Neural progenitor cell (in vitro differentiated cells): ENCODE measurements around the gene THRA. TPM values are rescaled to one million over a fixed set of nuclear protein-coding genes. Genes with fewer than 3 reads are reported as not detected.

Source experiments
- DNase-seq: peaks from one replicate; pipeline ENCODE4 v3.0.0-alpha.2; 2016; ENCODE audit warnings: low spot score
- H2AFZ ChIP-seq: fragments of 200-600 bp; sonication (generic); replicated peaks from 2 replicates; pipeline ENCODE4 v1.6.1; 2016; ENCODE audit warnings: antibody characterized with exemption
- H3F3A ChIP-seq: fragments of 200-600 bp; sonication (generic); 2 replicates; pipeline ENCODE4 v1.6.1; 2016; ENCODE audit warnings: antibody characterized with exemption, low read depth
- H3K27ac ChIP-seq: fragments of 200-600 bp; sonication (generic); 2 replicates; pipeline ENCODE4 v1.5.1; 2016; ENCODE audit warnings: mild to moderate bottlenecking
- H3K27me3 ChIP-seq: fragments of 200-600 bp; sonication (generic); 2 replicates; pipeline ENCODE4 v1.6.1; 2016; ENCODE audit warnings: mild to moderate bottlenecking, moderate library complexity
- H3K36me3 ChIP-seq: fragments of 200-600 bp; sonication (generic); 2 replicates; pipeline ENCODE4 v1.5.1; 2016
- H3K4me1 ChIP-seq: fragments of 200-600 bp; sonication (generic); 2 replicates; pipeline ENCODE4 v1.6.1; 2016; ENCODE audit warnings: mixed run types
- H3K4me2 ChIP-seq: fragments of 200-600 bp; sonication (generic); 2 replicates; pipeline ENCODE4 v1.6.1; 2016
- H3K4me3 ChIP-seq: fragments of 200-600 bp; sonication (generic); 2 replicates; pipeline ENCODE4 v1.5.1; 2016
- H3K79me2 ChIP-seq: fragments of 200-600 bp; sonication (generic); 2 replicates; pipeline ENCODE4 v1.6.1; 2016; ENCODE audit warnings: low read depth
- H3K9ac ChIP-seq: fragments of 200-600 bp; sonication (generic); 2 replicates; pipeline ENCODE4 v1.6.1; 2016
- H3K9me3 ChIP-seq: fragments of 200-600 bp; sonication (generic); 2 replicates; pipeline ENCODE4 v1.5.1; 2016; ENCODE audit warnings: low read depth
- H4K20me1 ChIP-seq: fragments of 200-600 bp; sonication (generic); 2 replicates; pipeline ENCODE4 v1.6.1; 2016; ENCODE audit warnings: low read depth
- H3K27ac Mint-ChIP-seq: 3 replicates; pipeline ENCODE4 v1.8.0; 2021; ENCODE audit warnings: mixed read lengths
- H3K27me3 Mint-ChIP-seq: 2 replicates; pipeline ENCODE4 v1.8.0; 2022; ENCODE audit warnings: low read depth, mild to moderate bottlenecking, inconsistent platforms, moderate library complexity, mixed read lengths; ENCODE audit not compliant: insufficient read depth
- H3K36me3 Mint-ChIP-seq: 3 replicates; pipeline ENCODE4 v1.8.0; 2021; ENCODE audit warnings: mixed read lengths
- H3K4me1 Mint-ChIP-seq: 3 replicates; pipeline ENCODE4 v1.8.0; 2021; ENCODE audit warnings: mixed read lengths
- H3K4me3 Mint-ChIP-seq: 3 replicates; pipeline ENCODE4 v1.8.0; 2021; ENCODE audit warnings: mild to moderate bottlenecking, moderate library complexity, mixed read lengths
- H3K9me3 Mint-ChIP-seq: 3 replicates; pipeline ENCODE4 v1.8.0; 2020; ENCODE audit warnings: mixed read lengths
- EZH2 ChIP-seq: fragments of 200-600 bp; sonication (generic); IDR thresholded peaks from 2 replicates; pipeline ENCODE4 v1.6.1; 2017; ENCODE audit warnings: antibody characterized with exemption, mild to moderate bottlenecking, moderate library complexity
- EZH2phosphoT487 ChIP-seq: fragments of 200-600 bp; sonication (generic); IDR thresholded peaks from 2 replicates; pipeline ENCODE4 v1.6.1; 2017; ENCODE audit warnings: antibody characterized with exemption
- total RNA-seq: library from RNA; depleted of rRNA; stranded (reverse); fragments of >200 nt; gene quantifications from 2 replicates; pipeline ENCODE4 v1.2.3, GENCODE V29; 2015; ENCODE audit warnings: low replicate concordance
- TF ChIP-seq, protein P1 (sequence below): fragments of 200-600 bp; sonication (generic); IDR thresholded peaks from 2 replicates; pipeline ENCODE4 v1.5.1; 2017; ENCODE audit warnings: antibody characterized with exemption, mild to moderate bottlenecking

The THRA gene
- total RNA-seq, 1 donor from 2014 or later, result 14.5 TPM

DNA sequence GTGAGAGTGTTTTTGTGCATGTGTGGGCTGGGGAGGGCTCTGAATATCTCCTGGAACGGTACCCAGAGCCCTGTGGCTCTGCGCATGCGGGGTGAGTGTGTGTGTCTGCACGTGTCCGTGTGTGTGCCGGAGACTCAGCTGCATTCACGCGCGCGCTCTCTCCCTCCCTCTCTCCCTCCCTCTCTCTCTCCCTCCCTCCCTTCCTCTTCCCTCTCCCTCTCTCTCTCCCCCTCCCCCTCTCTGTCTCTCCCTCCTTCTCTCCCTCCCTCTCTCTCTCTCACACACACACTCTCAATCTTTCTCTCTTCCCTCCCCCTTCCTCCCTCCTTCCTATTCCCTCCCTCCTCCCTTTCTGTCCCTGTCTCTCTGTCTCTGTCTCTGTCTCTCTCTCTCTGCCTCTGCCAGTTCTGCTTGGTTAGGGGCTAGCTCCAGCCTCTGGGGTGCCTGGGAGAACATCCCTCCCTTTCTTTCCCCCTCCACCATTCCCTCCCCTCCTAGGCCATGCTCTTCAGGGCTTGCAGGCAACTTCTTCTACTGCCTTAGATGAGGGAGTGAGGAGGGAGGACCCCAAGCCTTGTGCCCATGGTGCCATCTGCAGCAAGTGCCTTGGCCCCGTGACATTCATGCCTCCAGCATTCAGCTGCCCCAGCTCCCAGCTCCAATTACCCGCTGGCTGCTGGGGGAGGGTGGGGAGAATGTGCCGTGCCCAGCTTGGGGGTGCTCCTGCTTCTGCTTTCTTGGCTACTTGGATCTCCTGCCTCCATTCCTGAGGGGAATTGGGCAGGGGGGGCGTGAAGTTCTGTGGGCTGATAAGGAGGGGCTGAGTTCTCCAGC lies 6.4 kb downstream of the THRA start:
- TF ChIP-seq, protein P1, sequence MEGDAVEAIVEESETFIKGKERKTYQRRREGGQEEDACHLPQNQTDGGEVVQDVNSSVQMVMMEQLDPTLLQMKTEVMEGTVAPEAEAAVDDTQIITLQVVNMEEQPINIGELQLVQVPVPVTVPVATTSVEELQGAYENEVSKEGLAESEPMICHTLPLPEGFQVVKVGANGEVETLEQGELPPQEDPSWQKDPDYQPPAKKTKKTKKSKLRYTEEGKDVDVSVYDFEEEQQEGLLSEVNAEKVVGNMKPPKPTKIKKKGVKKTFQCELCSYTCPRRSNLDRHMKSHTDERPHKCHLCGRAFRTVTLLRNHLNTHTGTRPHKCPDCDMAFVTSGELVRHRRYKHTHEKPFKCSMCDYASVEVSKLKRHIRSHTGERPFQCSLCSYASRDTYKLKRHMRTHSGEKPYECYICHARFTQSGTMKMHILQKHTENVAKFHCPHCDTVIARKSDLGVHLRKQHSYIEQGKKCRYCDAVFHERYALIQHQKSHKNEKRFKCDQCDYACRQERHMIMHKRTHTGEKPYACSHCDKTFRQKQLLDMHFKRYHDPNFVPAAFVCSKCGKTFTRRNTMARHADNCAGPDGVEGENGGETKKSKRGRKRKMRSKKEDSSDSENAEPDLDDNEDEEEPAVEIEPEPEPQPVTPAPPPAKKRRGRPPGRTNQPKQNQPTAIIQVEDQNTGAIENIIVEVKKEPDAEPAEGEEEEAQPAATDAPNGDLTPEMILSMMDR, result no peak
- TF ChIP-seq EZH2 (no peak), EZH2phosphoT487 (no peak)
- Mint-ChIP-seq H3K27ac (peak overlapping the region; percentile 90), H3K4me3 (peak overlapping the region; percentile 71), H3K36me3 (no peaks in the 10 kb centered on the region), H3K4me1 (peaks cover 80% of the 10 kb centered on the region), H3K27me3 (no peaks in the 10 kb centered on the region), H3K9me3 (no peaks in the 10 kb centered on the region)
- H3K27me3 ChIP-seq, result no peaks in the 10 kb centered on the region
- H3K9ac ChIP-seq, result no peak overlapping the region
- no peaks in the 10 kb centered on the region for H3K9me3 ChIP-seq
- H3F3A ChIP-seq, result peaks cover 21% of the 10 kb centered on the region
- DNase-seq, result peak; percentile 60
- peaks cover 70% of the 10 kb centered on the region for H3K4me1 ChIP-seq
- peaks cover 12% of the 10 kb centered on the region for H3K79me2 ChIP-seq
- H3K36me3 ChIP-seq, result no peaks in the 10 kb centered on the region
- peaks cover 6% of the 10 kb centered on the region for H4K20me1 ChIP-seq
- peak overlapping the region; percentile 28 for H3K4me3 ChIP-seq
- peak overlapping the region; percentile 78 for H3K4me2 ChIP-seq
- H2AFZ ChIP-seq, result no peak overlapping the region
- H3K27ac ChIP-seq, result peak overlapping the region; percentile 60

DNA sequence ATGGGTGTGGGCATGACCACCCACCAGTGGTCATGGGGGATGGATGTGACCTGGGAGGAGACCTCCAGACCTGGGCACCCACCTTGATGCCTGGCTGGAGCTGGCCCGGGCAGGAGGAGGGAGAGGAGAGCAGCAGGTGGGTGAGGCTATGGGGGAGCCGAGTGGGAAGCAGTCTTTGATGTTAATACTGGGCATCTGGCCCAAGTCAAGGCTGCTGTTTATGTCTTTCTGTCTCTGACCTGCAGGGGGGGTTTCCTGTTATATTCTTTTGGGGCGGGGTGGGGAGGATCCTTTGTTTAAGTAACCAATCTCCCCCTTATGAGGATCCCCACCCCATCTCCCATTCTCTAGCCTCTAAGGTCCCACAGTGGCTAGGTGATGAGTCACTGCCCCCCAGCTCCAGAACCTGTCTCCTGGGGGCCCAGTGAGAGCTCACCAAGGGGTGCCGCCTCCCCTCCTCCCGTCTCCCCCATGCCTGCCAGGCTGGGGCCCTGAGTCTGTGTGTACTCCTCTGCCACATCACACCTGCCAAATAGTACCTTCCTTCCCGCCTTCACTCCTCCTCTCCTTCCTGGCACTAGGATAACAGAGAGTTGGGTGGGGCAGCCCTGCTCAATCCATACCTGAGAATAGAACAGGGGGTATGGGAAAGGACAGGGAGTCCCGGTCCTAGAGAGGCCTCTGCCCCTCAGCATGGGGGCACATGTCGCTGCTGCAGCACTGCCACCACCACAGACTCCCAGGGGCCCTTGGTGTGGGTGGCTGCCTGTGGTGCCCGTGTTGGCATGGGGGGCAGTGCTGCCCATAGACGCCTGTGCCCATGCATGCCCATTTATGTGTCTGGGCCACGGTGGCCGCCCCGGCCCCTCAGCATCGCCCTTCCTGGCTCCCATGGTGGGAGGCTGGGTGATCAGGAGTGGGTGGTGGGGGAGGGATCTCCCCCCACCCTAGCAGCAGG lies 7.3 kb downstream of the THRA start:
- peaks cover 6% of the 10 kb centered on the region for H3K79me2 ChIP-seq
- H3F3A ChIP-seq, result peaks cover 12% of the 10 kb centered on the region
- no peak overlapping the region for H3K4me3 ChIP-seq
- peak overlapping the region; percentile 90 for H3K27ac Mint-ChIP-seq
- peaks cover 75% of the 10 kb centered on the region for H3K4me1 Mint-ChIP-seq
- peak overlapping the region; percentile 78 for H3K4me2 ChIP-seq
- H3K36me3 Mint-ChIP-seq, result no peaks in the 10 kb centered on the region
- H3K4me3 Mint-ChIP-seq, result peak overlapping the region; percentile 71
- H3K36me3 ChIP-seq, result no peaks in the 10 kb centered on the region
- H3K27ac ChIP-seq, result no peak overlapping the region
- no peak overlapping the region for H2AFZ ChIP-seq
- no peak overlapping the region for H3K9ac ChIP-seq
- H3K27me3 ChIP-seq, result no peaks in the 10 kb centered on the region
- H3K9me3 ChIP-seq, result no peaks in the 10 kb centered on the region
- no peak for TF ChIP-seq EZH2
- TF ChIP-seq, protein P1, result peak; percentile 13
- no peaks in the 10 kb centered on the region for H3K9me3 Mint-ChIP-seq
- H4K20me1 ChIP-seq, result no peaks in the 10 kb centered on the region
- no peak for DNase-seq
- no peaks in the 10 kb centered on the region for H3K27me3 Mint-ChIP-seq
- H3K4me1 ChIP-seq, result peaks cover 61% of the 10 kb centered on the region

GRCh38 chr17:40070709-40071312 lies 8.0 kb downstream of the THRA start:
- DNase-seq, result no peak
- Mint-ChIP-seq H3K4me1 (peaks cover 78% of the 10 kb centered on the region), H3K27ac (peak overlapping the region; percentile 95), H3K4me3 (peak overlapping the region; percentile 74), H3K27me3 (no peaks in the 10 kb centered on the region), H3K9me3 (no peaks in the 10 kb centered on the region), H3K36me3 (no peaks in the 10 kb centered on the region)
- Histone ChIP-seq H3K9ac (no peak overlapping the region), H2AFZ (no peak overlapping the region), H3F3A (peaks cover 10% of the 10 kb centered on the region), H3K27ac (no peak overlapping the region), H3K27me3 (no peaks in the 10 kb centered on the region), H3K4me2 (peak overlapping the region; percentile 70), H3K4me1 (peaks cover 57% of the 10 kb centered on the region), H3K79me2 (peaks cover 6% of the 10 kb centered on the region), H3K36me3 (no peaks in the 10 kb centered on the region), H3K4me3 (no peak overlapping the region), H3K9me3 (no peaks in the 10 kb centered on the region), H4K20me1 (no peaks in the 10 kb centered on the region)
- TF ChIP-seq EZH2, result no peak
- TF ChIP-seq, protein P1, result no peak
- TF ChIP-seq EZH2phosphoT487, result no peak
